NCI-H446 treated with DMSO at 0.1 percent for 48 hours (cell line): ENCODE results near the gene KEAP1.
"Not testable (repeated sequence)": the region's sequence is repeated elsewhere in the genome, so short reads cannot be mapped to it uniquely, and the experiment has no call there.

ENCODE experiments used
- DNase-seq: peaks from one replicate; lab custom pipeline; 2025; lab: John Stamatoyannopoulos, UW

The KEAP1 gene

GRCh38 chr19:10497371-10497770 is 5.8 kb downstream of the KEAP1 start:
- DNase-seq: no peak

- DNase-seq: no peak
These were observed 11.6 kb downstream of the KEAP1 start for GRCh38 chr19:10491472-10492047.

GRCh38 chr19:10486551-10486950 is 16.6 kb downstream of the KEAP1 start:
- no peak for DNase-seq

- DNase-seq: peak; percentile 55
These were observed 24.2 kb downstream of the KEAP1 start for GRCh38 chr19:10478903-10479384.

- no peak for DNase-seq
These were observed 24.7 kb downstream of the KEAP1 start for GRCh38 chr19:10478476-10478875.

- no peak for DNase-seq
These were observed 28.1 kb downstream of the KEAP1 start for GRCh38 chr19:10474962-10475451.

GRCh38 chr19:10473192-10473591 is 30.0 kb downstream of the KEAP1 start:
- no peak for DNase-seq

GRCh38 chr19:10471909-10472308 is 31.2 kb downstream of the KEAP1 start:
- peak; percentile 22 for DNase-seq

- no peak for DNase-seq
These were observed 35.0 kb downstream of the KEAP1 start for GRCh38 chr19:10468133-10468532.

- DNase-seq: no peak
These were observed 36.0 kb downstream of the KEAP1 start for GRCh38 chr19:10467104-10467706.

- DNase-seq: no peak
These were observed 38.7 kb downstream of the KEAP1 start for GRCh38 chr19:10464456-10464855.

- no peak for DNase-seq
These were observed 40.6 kb downstream of the KEAP1 start for GRCh38 chr19:10462557-10462956.

GRCh38 chr19:10462042-10462441 is 41.1 kb downstream of the KEAP1 start:
- not testable (repeated sequence) for DNase-seq

GRCh38 chr19:10461047-10461949 is 41.9 kb downstream of the KEAP1 start:
- no peak for DNase-seq

- DNase-seq: no peak
These were observed 42.5 kb downstream of the KEAP1 start for GRCh38 chr19:10460714-10461046.

- DNase-seq: not testable (repeated sequence)
These were observed 44.4 kb downstream of the KEAP1 start for GRCh38 chr19:10458733-10459132.

GRCh38 chr19:10454267-10454666 is 48.9 kb downstream of the KEAP1 start:
- no peak for DNase-seq

- no peak for DNase-seq
These were observed 49.3 kb downstream of the KEAP1 start for GRCh38 chr19:10453852-10454251.

- no peak for DNase-seq
These were observed 50.2 kb downstream of the KEAP1 start for GRCh38 chr19:10452726-10453618.

- no peak for DNase-seq
These were observed 52.1 kb downstream of the KEAP1 start for GRCh38 chr19:10450853-10451609.
